Endodermal cell (in vitro differentiated cells): ENCODE data around the gene DEPDC1B. TPM values are rescaled to one million over a fixed set of nuclear protein-coding genes. Genes with fewer than 3 reads are reported as not detected.

Experiments
- DNase-seq: peaks from one replicate; pipeline ENCODE4 v3.0.0-alpha.2; 2017
- H3K27ac ChIP-seq: 2 replicates; pipeline ENCODE4 v1.5.1; 2013; ENCODE audit warnings: mild to moderate bottlenecking, low read depth, low read length, moderate library complexity
- H3K27me3 ChIP-seq: 2 replicates; pipeline ENCODE4 v1.6.1; 2013; ENCODE audit warnings: mild to moderate bottlenecking, low read length, moderate library complexity; ENCODE audit not compliant: insufficient read depth, control insufficient read depth, poor library complexity, severe bottlenecking
- H3K36me3 ChIP-seq: 2 replicates; pipeline ENCODE4 v1.7.0; 2013; ENCODE audit warnings: mild to moderate bottlenecking, low read length, moderate library complexity; ENCODE audit not compliant: control insufficient read depth, insufficient read depth
- H3K4me1 ChIP-seq: one replicate; pipeline ENCODE4 v1.7.0; 2013; ENCODE audit warnings: low read length; ENCODE audit not compliant: control insufficient read depth, insufficient read depth
- H3K4me3 ChIP-seq: 2 replicates; pipeline ENCODE4 v1.5.1; 2013; ENCODE audit warnings: mild to moderate bottlenecking, low read length, moderate library complexity
- H3K9ac ChIP-seq: 2 replicates; pipeline ENCODE4 v1.6.1; 2013; ENCODE audit warnings: mild to moderate bottlenecking, low read length, moderate library complexity; ENCODE audit not compliant: poor library complexity, severe bottlenecking; ENCODE audit errors: extremely low read depth
- H3K9me3 ChIP-seq: 2 replicates; pipeline ENCODE4 v1.6.1; 2013; ENCODE audit warnings: mild to moderate bottlenecking, low read length, moderate library complexity; ENCODE audit not compliant: control insufficient read depth
- H3K27ac Mint-ChIP-seq: 2 replicates; pipeline ENCODE4 v1.8.0; 2020; ENCODE audit warnings: mixed read lengths
- H3K27me3 Mint-ChIP-seq: 2 replicates; pipeline ENCODE4 v1.8.0; 2021; ENCODE audit warnings: mild to moderate bottlenecking, mixed read lengths; ENCODE audit not compliant: insufficient read depth
- H3K36me3 Mint-ChIP-seq: 2 replicates; pipeline ENCODE4 v1.8.0; 2020; ENCODE audit warnings: low read depth, mixed read lengths
- H3K4me1 Mint-ChIP-seq: 2 replicates; pipeline ENCODE4 v1.8.0; 2020; ENCODE audit warnings: mixed read lengths
- H3K4me3 Mint-ChIP-seq: 2 replicates; pipeline ENCODE4 v1.8.0; 2020; ENCODE audit warnings: mild to moderate bottlenecking, moderate library complexity, mixed read lengths
- H3K9me3 Mint-ChIP-seq: 2 replicates; pipeline ENCODE4 v1.8.0; 2020; ENCODE audit warnings: mild to moderate bottlenecking, mixed read lengths
- CTCF ChIP-seq: fragments of 200-600 bp; sonication (generic); conservative IDR thresholded peaks from 2 replicates; pipeline ENCODE4 v1.5.0; 2021; ENCODE audit warnings: antibody characterized with exemption, mild to moderate bottlenecking
- WGBS, 2 experiments: methylation state at CpG; one replicate each; pipeline versions ENCODE4 v1.1.5 to v1.1.7; 2013; ENCODE audit warnings: missing lambda C conversion rate in 2 of 2, mixed read lengths in 1 of 2; ENCODE audit not compliant: insufficient coverage in 1 of 2, insufficient read length in 1 of 2; 5-methylcytosine and 5-hydroxymethylcytosine counted together
- total RNA-seq, 2 donors: library from RNA; stranded (reverse); fragmentation: NEBNext Ultra II Directional in 1 of 2; extraction: Animal tissue kit (Norgen Biotek cat#: 25700) in 1 of 2; gene quantifications; 2 replicates in 1 of 2; 3 replicates in 1 of 2; pipeline ENCODE4 v1.2.1, GENCODE V29; 2021

The DEPDC1B gene
- total RNA-seq, 2 donors from 2014 or later, result 32.2 to 42.1 TPM

- Histone ChIP-seq H3K36me3 (no peaks in the 10 kb centered on the region), H3K27ac (no peak overlapping the region), H3K9me3 (peaks cover 12% of the 10 kb centered on the region), H3K4me1 (no peaks in the 10 kb centered on the region), H3K27me3 (no peaks in the 10 kb centered on the region), H3K4me3 (no peak overlapping the region), H3K9ac (no peak overlapping the region)
- no peak overlapping the region for H3K27ac Mint-ChIP-seq
- no peak for TF ChIP-seq CTCF
- no peak for DNase-seq
- peaks cover 19% of the 10 kb centered on the region for H3K9me3 Mint-ChIP-seq
- no peak overlapping the region for H3K4me3 Mint-ChIP-seq
- no peaks in the 10 kb centered on the region for H3K4me1 Mint-ChIP-seq
- peaks cover 22% of the 10 kb centered on the region for H3K36me3 Mint-ChIP-seq
- H3K27me3 Mint-ChIP-seq, result no peaks in the 10 kb centered on the region
Measured at GRCh38 chr5:60611099-60611740, 88.7 kb downstream of the DEPDC1B start.

- no peaks in the 10 kb centered on the region for H3K27me3 ChIP-seq
- WGBS, 2 experiments, result 92% methylated on average over 1 of the region's 1 CpG; no CpG with 5 or more reads in 1 of the 2 experiments
- H3K27me3 Mint-ChIP-seq, result no peaks in the 10 kb centered on the region
- peaks cover 7% of the 10 kb centered on the region for H3K36me3 Mint-ChIP-seq
- DNase-seq, result no peak
- no peak overlapping the region for H3K4me3 ChIP-seq
- peaks cover 11% of the 10 kb centered on the region for H3K36me3 ChIP-seq
- H3K27ac ChIP-seq, result no peak overlapping the region
- H3K9me3 ChIP-seq, result peaks cover 6% of the 10 kb centered on the region
- no peaks in the 10 kb centered on the region for H3K4me1 Mint-ChIP-seq
- H3K9me3 Mint-ChIP-seq, result no peaks in the 10 kb centered on the region
- no peak overlapping the region for H3K4me3 Mint-ChIP-seq
- H3K27ac Mint-ChIP-seq, result no peak overlapping the region
- no peak overlapping the region for H3K9ac ChIP-seq
- H3K4me1 ChIP-seq, result no peaks in the 10 kb centered on the region
- no peak for TF ChIP-seq CTCF
Measured at GRCh38 chr5:60604771-60605170, 95.2 kb downstream of the DEPDC1B start.

GRCh38 chr5:60598424-60598823, 101.5 kb downstream of the DEPDC1B start:
- H3K4me1 ChIP-seq, result no peaks in the 10 kb centered on the region
- H3K9me3 ChIP-seq, result peaks cover 9% of the 10 kb centered on the region

More at GRCh38 chr5:60598424-60598823, 101.5 kb downstream of the DEPDC1B start:
- TF ChIP-seq CTCF, result no peak
- Histone ChIP-seq H3K27me3 (no peaks in the 10 kb centered on the region), H3K9ac (no peak overlapping the region), H3K27ac (no peak overlapping the region), H3K4me3 (no peak overlapping the region), H3K36me3 (peaks cover 16% of the 10 kb centered on the region)
- no peak for DNase-seq
- Mint-ChIP-seq H3K27ac (no peak overlapping the region), H3K9me3 (no peaks in the 10 kb centered on the region), H3K4me1 (peaks cover 6% of the 10 kb centered on the region), H3K4me3 (no peak overlapping the region), H3K27me3 (no peaks in the 10 kb centered on the region), H3K36me3 (peaks cover 18% of the 10 kb centered on the region)
- 91 to 100% methylated on average over 2 to 4 of the region's 4 CpGs for WGBS, 2 experiments
